H1 (cell line): ENCODE results near the gene UBE2D4. TPM values are rescaled to one million over a fixed set of nuclear protein-coding genes. Genes with fewer than 3 reads are reported as not detected.
"Not testable (repeated sequence)": the region's sequence is repeated elsewhere in the genome, so short reads cannot be mapped to it uniquely, and the experiment has no call there.

ENCODE experiments used
- CTCF ChIA-PET: fragments of 300-600 bp; sonication (Branson Sonifier 250); formaldehyde crosslinking; loops from one replicate; lab custom pipeline; 2021; ENCODE audit not compliant: partially characterized antibody; lab: Charles Lee
- POLR2A ChIA-PET: fragments of 300-600 bp; sonication (Branson Sonifier 250); formaldehyde crosslinking; loops from one replicate; lab custom pipeline; 2021; ENCODE audit warnings: inconsistent platforms; ENCODE audit not compliant: partially characterized antibody; lab: Charles Lee
- DNase-seq, 2 experiments: peaks; one replicate each; pipeline versions ENCODE4 v3.0.0 to v3.0.0-alpha.2; 2010 to 2022; ENCODE audit warnings: low spot score in 2 of 2, low read depth in 1 of 2, mixed read lengths in 1 of 2
- FAIRE-seq: peaks from 2 replicates; lab custom pipeline; 2011; peaks lifted over from hg19 to GRCh38; lab: Jason Lieb, UNC
- H2AFZ ChIP-seq: 2 replicates; pipeline ENCODE4 v1.8.1; 2012; ENCODE audit warnings: low read length, inconsistent platforms
- H2AK5ac ChIP-seq: 2 replicates; pipeline ENCODE4 v1.6.1; 2013; ENCODE audit warnings: low read depth, low read length
- H2BK120ac ChIP-seq: replicated peaks from 2 replicates; pipeline ENCODE3; 2013; ENCODE audit warnings: low read depth, low read length, inconsistent platforms
- H2BK12ac ChIP-seq: 2 replicates; pipeline ENCODE4 v1.6.1; 2013; ENCODE audit warnings: low read depth, low read length
- H2BK15ac ChIP-seq: 2 replicates; pipeline ENCODE4 v1.6.1; 2013; ENCODE audit warnings: low read length
- H2BK20ac ChIP-seq: 2 replicates; pipeline ENCODE4 v1.6.1; 2013; ENCODE audit warnings: low read length
- H2BK5ac ChIP-seq: 2 replicates; pipeline ENCODE4 v1.6.1; 2013; ENCODE audit warnings: low read depth, low read length
- H3K14ac ChIP-seq: 2 replicates; pipeline ENCODE4 v1.6.1; 2013; ENCODE audit warnings: inconsistent platforms; ENCODE audit not compliant: insufficient read length
- H3K18ac ChIP-seq: 2 replicates; pipeline ENCODE4 v1.6.1; 2013; ENCODE audit warnings: low read length; ENCODE audit errors: extremely low read depth
- H3K23ac ChIP-seq: 2 replicates; pipeline ENCODE4 v1.6.1; 2013; ENCODE audit warnings: inconsistent platforms; ENCODE audit not compliant: insufficient read length
- H3K23me2 ChIP-seq: 2 replicates; pipeline ENCODE4 v1.6.1; 2013; ENCODE audit warnings: low read depth, low read length
- H3K27ac ChIP-seq: 2 replicates; pipeline ENCODE4 v1.6.1; 2011; ENCODE audit warnings: low read depth, low read length, inconsistent platforms
- H3K27me3 ChIP-seq, 4 experiments: replicated peaks in 1 of 4; 1 replicate in 1 of 4; 2 replicates in 3 of 4; pipeline versions ENCODE4 v1.6.1 to v1.8.1; 2011 to 2013; ENCODE audit warnings: low read length in 3 of 4, mild to moderate bottlenecking in 3 of 4, inconsistent platforms in 2 of 4, mixed read lengths in 2 of 4, moderate library complexity in 1 of 4; ENCODE audit not compliant: control insufficient read depth in 3 of 4, insufficient read depth in 3 of 4; ENCODE audit errors: extremely low read depth in 1 of 4
- H3K36me3 ChIP-seq, 4 experiments: 2 replicates each; pipeline versions ENCODE4 v1.6.1 to v1.8.1; 2011 to 2013; ENCODE audit warnings: mild to moderate bottlenecking in 4 of 4, low read length in 3 of 4, moderate library complexity in 2 of 4, control low read depth in 1 of 4, inconsistent platforms in 1 of 4; ENCODE audit not compliant: insufficient read depth in 4 of 4, control insufficient read depth in 2 of 4
- H3K4ac ChIP-seq: replicated peaks from 2 replicates; pipeline ENCODE3; 2013; ENCODE audit warnings: low read length, low read depth, mixed read lengths, inconsistent platforms; ENCODE audit not compliant: insufficient read length
- H3K4me1 ChIP-seq, 4 experiments: replicated peaks in 1 of 4; 1 replicate in 1 of 4; 2 replicates in 3 of 4; pipeline versions ENCODE4 v1.6.1 to v1.8.1; 2011 to 2013; ENCODE audit warnings: low read length in 3 of 4, inconsistent platforms in 2 of 4, mixed read lengths in 1 of 4; ENCODE audit not compliant: insufficient read depth in 4 of 4, control insufficient read depth in 3 of 4
- H3K4me2 ChIP-seq, 2 experiments: 2 replicates each; pipeline versions ENCODE4 v1.6.1 to v1.8.1; 2011 to 2013; ENCODE audit warnings: low read depth in 2 of 2, low read length in 2 of 2, control low read depth in 1 of 2, inconsistent platforms in 1 of 2, mild to moderate bottlenecking in 1 of 2; ENCODE audit not compliant: insufficient read depth in 1 of 2
- H3K4me3 ChIP-seq, 4 experiments: fragments of 200-600, 300-600 bp in 1 of 4; sonication (generic), shearing (Covaris generic), sonication (Bioruptor Twin) in 1 of 4; 2 replicates each; pipeline versions ENCODE4 v1.5.1 to v1.8.1; 2011 to 2016; ENCODE audit warnings: low read length in 4 of 4, low read depth in 3 of 4, control low read depth in 2 of 4, inconsistent platforms in 2 of 4, mild to moderate bottlenecking in 2 of 4, mixed read lengths in 1 of 4, moderate library complexity in 1 of 4; ENCODE audit not compliant: insufficient read depth in 2 of 4; ENCODE audit errors: extremely low read depth in 1 of 4
- H3K56ac ChIP-seq: replicated peaks from 2 replicates; pipeline ENCODE3; 2013; ENCODE audit warnings: low read depth, mild to moderate bottlenecking, mixed read lengths, low read length, inconsistent platforms; ENCODE audit not compliant: insufficient read length
- H3K79me1 ChIP-seq: 2 replicates; pipeline ENCODE4 v1.6.1; 2013; ENCODE audit warnings: low read depth, low read length, control low read depth
- H3K79me2 ChIP-seq, 2 experiments: 2 replicates each; pipeline versions ENCODE4 v1.6.1 to v1.8.1; 2012 to 2013; ENCODE audit warnings: low read length in 2 of 2, mild to moderate bottlenecking in 2 of 2, inconsistent platforms in 1 of 2; ENCODE audit not compliant: insufficient read depth in 2 of 2, control insufficient read depth in 1 of 2
- H3K9ac ChIP-seq, 4 experiments: replicated peaks in 1 of 4; 1 replicate in 1 of 4; 2 replicates in 3 of 4; pipeline versions ENCODE4 v1.6.1 to v1.8.1; 2011 to 2013; ENCODE audit warnings: low read depth in 3 of 4, low read length in 3 of 4, control low read depth in 2 of 4, mild to moderate bottlenecking in 2 of 4, moderate library complexity in 2 of 4, inconsistent platforms in 1 of 4; ENCODE audit errors: extremely low read depth in 1 of 4
- H3K9me3 ChIP-seq, 2 experiments: 2 replicates each; pipeline versions ENCODE4 v1.6.1 to v1.8.1; 2012 to 2013; ENCODE audit warnings: mild to moderate bottlenecking in 2 of 2, moderate library complexity in 2 of 2, control low read depth in 1 of 2, inconsistent platforms in 1 of 2, low read depth in 1 of 2, low read length in 1 of 2, mixed read lengths in 1 of 2; ENCODE audit not compliant: insufficient read depth in 2 of 2
- H4K20me1 ChIP-seq, 2 experiments: replicated peaks in 1 of 2; 2 replicates each; pipeline versions ENCODE3 to v1.8.1; 2011 to 2013; ENCODE audit warnings: inconsistent platforms in 2 of 2, low read length in 2 of 2, mild to moderate bottlenecking in 1 of 2; ENCODE audit not compliant: insufficient read depth in 2 of 2, control insufficient read depth in 1 of 2
- H4K5ac ChIP-seq: 2 replicates; pipeline ENCODE4 v1.6.1; 2013; ENCODE audit warnings: low read length, low read depth, mixed read lengths, inconsistent platforms; ENCODE audit not compliant: insufficient read length
- H4K8ac ChIP-seq: 2 replicates; pipeline ENCODE4 v1.8.0; 2013; ENCODE audit warnings: mild to moderate bottlenecking, moderate library complexity, low read length, inconsistent platforms; ENCODE audit not compliant: insufficient read depth; ENCODE audit errors: extremely low read depth
- H4K91ac ChIP-seq: replicated peaks from 2 replicates; pipeline ENCODE3; 2013; ENCODE audit warnings: low read length, mixed read lengths, inconsistent platforms; ENCODE audit not compliant: insufficient read length
- WGBS, 2 experiments: shearing (Covaris generic) in 1 of 2; methylation state at CpG; one replicate each; pipeline versions ENCODE4 v1.1.6 to v1.1.7; 2013 to 2015; ENCODE audit warnings: low lambda C conversion rate in 2 of 2, mixed read lengths in 2 of 2, inconsistent platforms in 1 of 2, low coverage in 1 of 2, missing lambda C conversion rate in 1 of 2; ENCODE audit not compliant: insufficient replicate concordance in 2 of 2, insufficient coverage in 1 of 2, insufficient read length in 1 of 2; ENCODE audit errors: extremely low coverage in 1 of 2, missing lambda C conversion rate in 1 of 2; 5-methylcytosine and 5-hydroxymethylcytosine counted together
- polyA plus RNA-seq, 7 experiments: library from polyadenylated mRNA; depleted of rRNA in 3 of 7; stranded (reverse) in 5 of 7; unstranded in 2 of 7; fragments of >200 nt in 5 of 7; fragments of 200-250 nt in 2 of 7; gene quantifications; 1 replicate in 5 of 7; 2 replicates in 1 of 7; 4 replicates in 1 of 7; pipeline versions ENCODE4 v1.2.1 to v1.2.3, GENCODE V29; 2011 to 2013; ENCODE audit warnings: missing spikeins in 2 of 7, mixed read lengths in 2 of 7
- total RNA-seq: library from RNA; stranded (reverse); fragmentation: NEBNext Ultra II Directional; extraction: Animal tissue kit (Norgen Biotek cat#: 25700); gene quantifications from 2 replicates; pipeline ENCODE4 v1.2.1, GENCODE V29; 2021

The UBE2D4 gene
- total and polyA plus RNA-seq, 2 of the 8 experiments (the other 6 are each of a cell fraction or from before 2014, with no cell fraction given), result 3.4 to 9.4 TPM

DNA sequence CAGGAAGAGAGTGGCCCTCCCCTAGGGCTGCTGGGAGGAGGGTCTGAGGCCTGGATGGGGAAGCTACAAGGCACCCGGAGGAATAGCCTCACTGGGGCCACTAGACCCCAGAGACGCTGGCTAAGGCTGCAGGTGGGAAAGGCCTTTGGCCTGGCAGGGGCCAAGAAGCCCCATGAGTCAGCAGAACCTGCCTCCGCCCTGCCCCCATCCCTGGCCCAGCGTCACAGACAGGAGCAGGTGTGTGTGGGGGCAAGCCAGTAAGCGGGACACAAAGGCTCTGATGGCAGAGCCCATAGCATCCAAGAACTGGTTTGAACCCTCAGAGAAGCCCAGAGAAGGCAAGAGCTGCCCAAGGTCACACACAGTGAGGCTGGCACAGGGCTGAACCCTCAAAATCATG, 44.5 kb downstream of the UBE2D4 start:
- H4K91ac ChIP-seq, H2AFZ ChIP-seq, H2BK15ac ChIP-seq, H3K14ac ChIP-seq, FAIRE-seq, H3K79me1 ChIP-seq, H2AK5ac ChIP-seq, H3K23ac ChIP-seq, H4K5ac ChIP-seq, H3K9me3 ChIP-seq, POLR2A ChIA-PET, H3K36me3 ChIP-seq, H3K79me2 ChIP-seq, H3K9ac ChIP-seq, CTCF ChIA-PET, H2BK120ac ChIP-seq, H2BK12ac ChIP-seq, H2BK5ac ChIP-seq, H3K56ac ChIP-seq, H3K4me3 ChIP-seq, H3K27ac ChIP-seq, H3K27me3 ChIP-seq, H2BK20ac ChIP-seq, H3K4me2 ChIP-seq, H4K20me1 ChIP-seq, H3K4me1 ChIP-seq, H3K18ac ChIP-seq, DNase-seq, H3K4ac ChIP-seq, H4K8ac ChIP-seq, H3K23me2 ChIP-seq: not testable (repeated sequence)
- 81% methylated on average over 3 of the region's 5 CpGs; no CpG with 5 or more reads in 1 of the 2 experiments for WGBS, 2 experiments

DNA sequence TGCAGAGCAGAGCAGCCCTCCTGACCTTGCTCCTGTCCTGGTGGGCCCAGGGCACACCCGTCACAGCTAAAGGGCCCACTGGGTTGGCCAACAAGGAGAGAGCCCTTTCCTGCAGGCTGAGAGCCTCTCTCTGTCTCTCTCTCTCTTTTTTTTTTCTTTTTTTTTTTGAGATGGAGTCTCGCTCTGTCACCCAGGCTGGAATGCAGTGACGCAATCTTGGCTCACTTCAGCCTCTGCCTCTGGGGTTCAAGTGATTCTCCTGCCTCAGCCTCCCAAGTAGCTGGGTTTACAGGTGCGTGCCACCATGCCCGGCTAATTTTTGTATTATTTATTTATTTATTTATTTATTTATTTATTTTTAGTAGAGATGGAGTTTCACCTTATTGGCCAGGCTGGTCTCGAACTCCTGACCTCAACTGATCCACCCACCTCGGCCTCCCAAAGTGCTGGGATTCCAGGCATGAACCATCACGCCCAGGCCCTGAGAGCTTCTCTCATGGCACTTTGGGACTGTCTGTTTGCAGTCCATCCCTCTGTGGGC, 47.9 kb downstream of the UBE2D4 start:
- H3K4me1 ChIP-seq, H3K4me2 ChIP-seq, DNase-seq, H4K8ac ChIP-seq, H4K91ac ChIP-seq, H4K5ac ChIP-seq, H3K27ac ChIP-seq, H2BK15ac ChIP-seq, H2BK20ac ChIP-seq, H2AFZ ChIP-seq, CTCF ChIA-PET, H2BK5ac ChIP-seq, H3K27me3 ChIP-seq, H3K14ac ChIP-seq, H3K23ac ChIP-seq, H3K23me2 ChIP-seq, H3K9ac ChIP-seq, H2BK12ac ChIP-seq, H3K4me3 ChIP-seq, POLR2A ChIA-PET, H3K79me2 ChIP-seq, H3K79me1 ChIP-seq, H3K4ac ChIP-seq, H3K56ac ChIP-seq, H3K9me3 ChIP-seq, H3K36me3 ChIP-seq, FAIRE-seq, H2AK5ac ChIP-seq, H2BK120ac ChIP-seq, H4K20me1 ChIP-seq, H3K18ac ChIP-seq: not testable (repeated sequence)
- 92% methylated on average over 6 of the region's 8 CpGs; no CpG with 5 or more reads in 1 of the 2 experiments for WGBS, 2 experiments
